SH-SY5Y (cell line): ENCODE data around the gene GDA.

Experiments
- GATA2 ChIP-seq: IDR thresholded peaks from 2 replicates; pipeline ENCODE4 v1.6.1; 2011; ENCODE audit warnings: mild to moderate bottlenecking, low read depth, low read length
- GATA3 ChIP-seq: IDR thresholded peaks from 2 replicates; pipeline ENCODE4 v1.6.1; 2011; ENCODE audit warnings: low read depth, mild to moderate bottlenecking, low read length, moderate library complexity

- no peak for TF ChIP-seq GATA3
- no peak for TF ChIP-seq GATA2
Observed at GRCh38 chr9:72129271-72130156, 19.7 kb upstream of the GDA start.
